ENCODE measurements around the gene SCARB2. TPM values are rescaled to one million over a fixed set of nuclear protein-coding genes. Genes with fewer than 3 reads are reported as not detected.

The SCARB2 gene
- total RNA-seq, 2 donors from 2014 or later: 74.5 to 167 TPM

- ATAC-seq (peak; percentile 92), DNase-seq (peak in 2 of 4 donors; percentile 32 to 63)
- Histone ChIP-seq H3K4me1 (peaks cover 58% of the 10 kb centered on the region), H3K9me3 (no peaks in the 10 kb centered on the region), H3K27ac (peak overlapping the region; percentile 8 to 68 (median 38)), H3K27me3 (no peaks in the 10 kb centered on the region), H3K4me3 (no peak overlapping the region), H3K36me3 (replicated peaks in 1 of 2; ENCODE audit: insufficient read depth in 1 of 2, low read depth in 2 of 2) (no peaks in the 10 kb centered on the region)
- no peak for TF ChIP-seq POLR2A (IDR thresholded peaks at IDR 0.05)
- intact Hi-C loops (cut with DNase I): no loop called here
- 24 to 34% methylated on average over 7 of the region's 7 CpGs for WGBS, 2 donors
Measured at GRCh38 chr4:76219299-76220055, 5.9 kb upstream of the SCARB2 start.

GRCh38 chr4:76216975-76217814, 3.6 kb upstream of the SCARB2 start:
- H3K4me3 ChIP-seq: no peak overlapping the region
- intact Hi-C loops (cut with DNase I): no loop called here
- no peaks in the 10 kb centered on the region for H3K27me3 ChIP-seq
- WGBS, 2 donors: 64 to 67% methylated on average over 6 of the region's 6 CpGs
- H3K27ac ChIP-seq: peak overlapping the region in 3 of 4 donors; percentile 20 to 98 (median 40)
- H3K9me3 ChIP-seq: no peaks in the 10 kb centered on the region
- DNase-seq (no peak), ATAC-seq (no peak)
- H3K36me3 ChIP-seq (replicated peaks in 1 of 2; ENCODE audit: insufficient read depth in 1 of 2, low read depth in 2 of 2): no peaks in the 10 kb centered on the region
- TF ChIP-seq POLR2A (IDR thresholded peaks at IDR 0.05) (no peak), CTCF (IDR thresholded peaks at IDR 0.05) (no peak)
- peaks cover 67% of the 10 kb centered on the region for H3K4me1 ChIP-seq

DNA sequence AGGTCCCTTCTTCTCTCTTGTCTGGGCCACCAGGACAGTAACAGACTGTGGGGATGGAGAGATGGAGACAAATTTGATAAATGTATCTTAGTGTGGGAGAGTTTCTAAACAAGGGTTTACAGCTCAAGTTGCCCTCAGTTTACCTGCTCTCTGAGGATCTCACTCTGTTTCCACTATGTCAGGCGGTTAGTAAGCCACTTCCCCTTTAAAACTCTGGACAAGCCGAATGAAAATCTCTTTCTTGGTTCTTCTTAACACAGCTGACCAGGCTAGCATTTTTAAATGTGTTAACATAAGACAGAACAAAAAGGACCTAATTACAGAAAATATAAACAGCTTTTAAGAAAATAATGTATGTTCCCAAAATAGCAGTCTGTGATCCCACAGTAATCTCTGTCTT, 2.9 kb upstream of the SCARB2 start:
- WGBS, 2 donors: 48 to 57% methylated on average over 2 of the region's 2 CpGs
- Histone ChIP-seq H3K4me3 (no peak overlapping the region), H3K9me3 (no peaks in the 10 kb centered on the region), H3K36me3 (replicated peaks in 1 of 2; ENCODE audit: insufficient read depth in 1 of 2, low read depth in 2 of 2) (no peaks in the 10 kb centered on the region), H3K4me1 (peaks cover 74% of the 10 kb centered on the region), H3K27ac (peak overlapping the region in 2 of 4 donors; percentile 20 to 98), H3K27me3 (no peaks in the 10 kb centered on the region)
- ATAC-seq (no peak), DNase-seq (no peak)
- intact Hi-C loops (cut with DNase I): no loop called here
- TF ChIP-seq POLR2A (IDR thresholded peaks at IDR 0.05) (no peak), CTCF (IDR thresholded peaks at IDR 0.05) (no peak)

DNA sequence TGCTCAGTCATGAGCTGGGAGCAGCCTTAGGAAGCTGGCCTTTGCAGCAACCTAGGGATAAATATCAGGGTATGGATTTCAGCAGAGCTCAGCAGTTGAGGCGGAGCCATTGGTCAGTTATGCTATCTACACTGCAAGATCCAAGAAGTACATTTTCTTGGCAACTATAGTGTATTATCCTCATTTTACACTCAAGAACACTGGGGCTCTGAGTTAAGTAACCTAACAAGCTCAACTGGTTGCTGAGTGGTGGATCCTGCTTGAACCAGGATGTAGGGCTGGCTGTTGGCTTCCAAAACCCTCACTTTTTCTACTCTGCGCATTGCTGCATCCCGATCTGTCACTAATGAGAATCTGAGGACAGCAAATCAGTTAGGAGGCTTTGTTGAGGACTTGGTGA, 1.5 kb upstream of the SCARB2 start:
- no peak overlapping the region for H3K4me3 ChIP-seq
- no peaks in the 10 kb centered on the region for H3K36me3 ChIP-seq (replicated peaks in 1 of 2; ENCODE audit: insufficient read depth in 1 of 2, low read depth in 2 of 2)
- TF ChIP-seq CTCF (IDR thresholded peaks at IDR 0.05) (no peak), POLR2A (IDR thresholded peaks at IDR 0.05) (no peak)
- DNase-seq (no peak), ATAC-seq (no peak)
- no peaks in the 10 kb centered on the region for H3K9me3 ChIP-seq
- peak overlapping the region; percentile 90 to 99 (median 96) for H3K27ac ChIP-seq
- no peaks in the 10 kb centered on the region for H3K27me3 ChIP-seq
- intact Hi-C loops (cut with DNase I): no loop called here
- H3K4me1 ChIP-seq: peaks cover 85% of the 10 kb centered on the region
- 90 to 92% methylated on average over 3 of the region's 3 CpGs for WGBS, 2 donors

- no peak for TF ChIP-seq POLR2A (IDR thresholded peaks at IDR 0.05)
- peak in 1 of 7 experiments; percentile 9 for TF ChIP-seq CTCF (IDR thresholded peaks at IDR 0.05)
- WGBS, 2 donors: 6 to 13% methylated on average over 8 to 10 of the region's 10 CpGs
- Histone ChIP-seq H3K4me3 (no peak overlapping the region), H3K9me3 (no peaks in the 10 kb centered on the region), H3K36me3 (replicated peaks in 1 of 2; ENCODE audit: insufficient read depth in 1 of 2, low read depth in 2 of 2) (no peaks in the 10 kb centered on the region), H3K27me3 (no peaks in the 10 kb centered on the region), H3K4me1 (peaks cover 85% of the 10 kb centered on the region), H3K27ac (peak overlapping the region; percentile 90 to 99 (median 96))
- intact Hi-C loops (cut with DNase I): no loop called here
- ATAC-seq: no peak
- peak in 1 of 4 donors; percentile 33 for DNase-seq
Measured at GRCh38 chr4:76214177-76214675, 602 bp upstream of the SCARB2 start.
